ENCODE measurements around the gene KSR1.
A peak's percentile ranks its signal among the peaks of the same experiment; 100 is the strongest.
"Not testable (repeated sequence)": the region's sequence is repeated elsewhere in the genome, so short reads cannot be mapped to it uniquely, and the experiment has no call there.

Gene KSR1

GRCh38 chr17:27455236-27455913, 873 bp upstream of the KSR1 start:
- DNase-seq, result no peak

GRCh38 chr17:27456681-27457359, 572 bp downstream of the KSR1 start:
- DNase-seq, result no peak

- DNase-seq, result no peak
These were observed 1.1 kb downstream of the KSR1 start for GRCh38 chr17:27457360-27457715.

GRCh38 chr17:27457731-27458523, 1.7 kb downstream of the KSR1 start:
- DNase-seq, result no peak

- DNase-seq, result no peak
These were observed 2.3 kb downstream of the KSR1 start for GRCh38 chr17:27458524-27458908.

- DNase-seq, result no peak
These were observed 3.2 kb downstream of the KSR1 start for GRCh38 chr17:27459433-27459832.

- no peak for DNase-seq
These were observed 4.0 kb downstream of the KSR1 start for GRCh38 chr17:27460196-27460725.

GRCh38 chr17:27461192-27461859, 5.1 kb downstream of the KSR1 start:
- DNase-seq, result no peak

- no peak for DNase-seq
These were observed 5.9 kb downstream of the KSR1 start for GRCh38 chr17:27462149-27462548.

GRCh38 chr17:27462714-27463113, 6.5 kb downstream of the KSR1 start:
- no peak for DNase-seq

GRCh38 chr17:27463235-27463677, 7.0 kb downstream of the KSR1 start:
- peak; percentile 17 for DNase-seq

GRCh38 chr17:27464019-27464418, 7.8 kb downstream of the KSR1 start:
- DNase-seq, result not testable (repeated sequence)

- DNase-seq, result no peak
These were observed 8.2 kb downstream of the KSR1 start for GRCh38 chr17:27464431-27464830.

GRCh38 chr17:27465875-27466274, 9.6 kb downstream of the KSR1 start:
- DNase-seq, result not testable (repeated sequence)

- no peak for DNase-seq
These were observed 10.1 kb downstream of the KSR1 start for GRCh38 chr17:27466376-27466742.

GRCh38 chr17:27466743-27467375, 10.6 kb downstream of the KSR1 start:
- DNase-seq, result no peak

GRCh38 chr17:27469256-27469655, 13.0 kb downstream of the KSR1 start:
- DNase-seq, result no peak

GRCh38 chr17:27471321-27472269, 15.3 kb downstream of the KSR1 start:
- DNase-seq, result peak; percentile 94

GRCh38 chr17:27473190-27473747, 17.0 kb downstream of the KSR1 start:
- no peak for DNase-seq

- no peak for DNase-seq
These were observed 17.7 kb downstream of the KSR1 start for GRCh38 chr17:27473748-27474609.
